Stomach (tissue), 4 donors: ENCODE results near the gene DCK.

ENCODE experiments used
- POLR2A ChIP-seq, 4 donors: fragments of 450-650 bp; IDR thresholded peaks; one replicate each; pipeline ENCODE4 v1.6.1; 2016; ENCODE audit warnings: antibody characterized with exemption in 4 of 4, control low read depth in 2 of 4, mild to moderate bottlenecking in 1 of 4, moderate library complexity in 1 of 4
- POLR2AphosphoS5 ChIP-seq, 3 donors: sonication (generic); formaldehyde crosslinking; IDR thresholded peaks; one replicate each; pipeline ENCODE4 v1.6.1; 2016; ENCODE audit warnings: antibody characterized with exemption in 3 of 3
- TF ChIP-seq, protein P1 (sequence below), 7 experiments: fragments of 450-650 bp in 4 of 7; fragments of 200-600 bp in 3 of 7; sonication (generic) in 3 of 7; IDR thresholded peaks; one replicate each; pipeline ENCODE4 v1.5.1; 2016 to 2019; ENCODE audit warnings: antibody characterized with exemption in 7 of 7, control low read depth in 2 of 7, mild to moderate bottlenecking in 1 of 7

- TF ChIP-seq, protein P1, sequence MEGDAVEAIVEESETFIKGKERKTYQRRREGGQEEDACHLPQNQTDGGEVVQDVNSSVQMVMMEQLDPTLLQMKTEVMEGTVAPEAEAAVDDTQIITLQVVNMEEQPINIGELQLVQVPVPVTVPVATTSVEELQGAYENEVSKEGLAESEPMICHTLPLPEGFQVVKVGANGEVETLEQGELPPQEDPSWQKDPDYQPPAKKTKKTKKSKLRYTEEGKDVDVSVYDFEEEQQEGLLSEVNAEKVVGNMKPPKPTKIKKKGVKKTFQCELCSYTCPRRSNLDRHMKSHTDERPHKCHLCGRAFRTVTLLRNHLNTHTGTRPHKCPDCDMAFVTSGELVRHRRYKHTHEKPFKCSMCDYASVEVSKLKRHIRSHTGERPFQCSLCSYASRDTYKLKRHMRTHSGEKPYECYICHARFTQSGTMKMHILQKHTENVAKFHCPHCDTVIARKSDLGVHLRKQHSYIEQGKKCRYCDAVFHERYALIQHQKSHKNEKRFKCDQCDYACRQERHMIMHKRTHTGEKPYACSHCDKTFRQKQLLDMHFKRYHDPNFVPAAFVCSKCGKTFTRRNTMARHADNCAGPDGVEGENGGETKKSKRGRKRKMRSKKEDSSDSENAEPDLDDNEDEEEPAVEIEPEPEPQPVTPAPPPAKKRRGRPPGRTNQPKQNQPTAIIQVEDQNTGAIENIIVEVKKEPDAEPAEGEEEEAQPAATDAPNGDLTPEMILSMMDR (IDR thresholded peaks at IDR 0.05), result no peak
- no peak for TF ChIP-seq POLR2A (IDR thresholded peaks at IDR 0.05)
- TF ChIP-seq POLR2AphosphoS5 (IDR thresholded peaks at IDR 0.05), result no peak
Measured at GRCh38 chr4:71063711-71064110, 70.3 kb downstream of the DCK start.
